GM10266 (cell line): Measurements from ENCODE around the gene CAMKMT.

Experiments used
- DNase-seq: peaks from one replicate; pipeline ENCODE4 v3.0.0; 2012; ENCODE audit errors: extremely low spot score
- CTCF ChIP-seq: IDR thresholded peaks from 2 replicates; pipeline ENCODE4 v1.5.1; 2012; ENCODE audit warnings: mild to moderate bottlenecking, low read depth; ENCODE audit not compliant: control insufficient read depth, insufficient read depth; ENCODE audit errors: missing control alignments

Gene CAMKMT

GRCh38 chr2:44686561-44686960 is 324.8 kb downstream of the CAMKMT start:
- DNase-seq, result no peak
- TF ChIP-seq CTCF, result no peak

- DNase-seq, result no peak
- TF ChIP-seq CTCF, result no peak
Observed at GRCh38 chr2:44687686-44688455, 326.1 kb downstream of the CAMKMT start.

- DNase-seq, result no peak
- TF ChIP-seq CTCF, result no peak
Observed at GRCh38 chr2:44688456-44689124, 326.8 kb downstream of the CAMKMT start.

GRCh38 chr2:44689516-44689915 is 327.8 kb downstream of the CAMKMT start:
- DNase-seq, result no peak
- TF ChIP-seq CTCF, result no peak

GRCh38 chr2:44691174-44691785 is 329.5 kb downstream of the CAMKMT start:
- TF ChIP-seq CTCF, result no peak
- DNase-seq, result no peak

GRCh38 chr2:44692821-44693220 is 331.1 kb downstream of the CAMKMT start:
- TF ChIP-seq CTCF, result no peak
- no peak for DNase-seq

- DNase-seq, result no peak
- no peak for TF ChIP-seq CTCF
Observed at GRCh38 chr2:44700824-44701223, 339.1 kb downstream of the CAMKMT start.
